OCI-LY7 (cell line): Measurements from ENCODE around the gene CDK12. TPM values are rescaled to one million over a fixed set of nuclear protein-coding genes. Genes with fewer than 3 reads are reported as not detected.
"Not testable (repeated sequence)": the region's sequence is repeated elsewhere in the genome, so short reads cannot be mapped to it uniquely, and the experiment has no call there.

Experiments used
- BruUV-seq: library from RNA; stranded (reverse); fragments of 400-500 nt; replicated peaks from 2 replicates; lab custom pipeline; 2021; lab: Mats Ljungman, UMichigan
- CTCF ChIA-PET: fragments of 300-600 bp; sonication (Branson Sonifier 250); formaldehyde crosslinking; loops from one replicate; lab custom pipeline; 2022; ENCODE audit warnings: antibody characterized with exemption; ENCODE audit not compliant: unreplicated experiment; lab: Charles Lee
- POLR2A ChIA-PET: fragments of 300-600 bp; sonication (Branson Sonifier 250); formaldehyde crosslinking; loops from one replicate; lab custom pipeline; 2022; ENCODE audit warnings: antibody characterized with exemption; lab: Charles Lee
- DNase-seq: peaks from one replicate; pipeline ENCODE4 v3.0.0-alpha.2; 2015; ENCODE audit warnings: low spot score
- H2AFZ ChIP-seq: fragments of 200-600 bp; sonication (generic), shearing (Covaris generic); 2 replicates; pipeline ENCODE4 v1.6.1; 2014; ENCODE audit warnings: mild to moderate bottlenecking, antibody characterized with exemption, low read length, moderate library complexity
- H3K27ac ChIP-seq: fragments of 200-600 bp; sonication (generic); 2 replicates; pipeline ENCODE4 v1.5.1; 2014; ENCODE audit warnings: mixed run types, low read depth, mild to moderate bottlenecking, moderate library complexity, low read length, inconsistent platforms; ENCODE audit not compliant: poor library complexity, severe bottlenecking
- H3K36me3 ChIP-seq: fragments of 200-600 bp; sonication (generic); 2 replicates; pipeline ENCODE4 v1.6.1; 2014; ENCODE audit warnings: mild to moderate bottlenecking, antibody characterized with exemption, low read length, moderate library complexity, mixed read lengths; ENCODE audit not compliant: insufficient read depth
- H3K4me1 ChIP-seq: fragments of 200-600 bp; sonication (generic); 2 replicates; pipeline ENCODE4 v1.5.1; 2014; ENCODE audit warnings: mild to moderate bottlenecking, low read length; ENCODE audit not compliant: insufficient read depth, poor library complexity, severe bottlenecking
- H3K4me2 ChIP-seq: fragments of 200-600 bp; sonication (generic); 2 replicates; pipeline ENCODE4 v1.6.1; 2014; ENCODE audit warnings: mild to moderate bottlenecking, low read length
- H3K4me3 ChIP-seq: fragments of 200-600 bp; sonication (generic); 2 replicates; pipeline ENCODE4 v1.5.1; 2014; ENCODE audit warnings: mild to moderate bottlenecking, low read depth, low read length; ENCODE audit not compliant: poor library complexity, severe bottlenecking
- H3K79me2 ChIP-seq: fragments of 200-600 bp; sonication (generic); 2 replicates; pipeline ENCODE4 v1.6.1; 2016; ENCODE audit warnings: low read depth, mild to moderate bottlenecking, low read length, moderate library complexity, mixed read lengths; ENCODE audit not compliant: insufficient read depth
- H3K9me2 ChIP-seq: fragments of 200-600 bp; sonication (generic); 2 replicates; pipeline ENCODE4 v1.6.1; 2016; ENCODE audit warnings: mild to moderate bottlenecking, low read length, mixed read lengths; ENCODE audit not compliant: insufficient read depth
- H3K9me3 ChIP-seq: fragments of 200-600 bp; sonication (generic); 2 replicates; pipeline ENCODE4 v1.6.1; 2014; ENCODE audit warnings: mild to moderate bottlenecking, mixed run types, low read length, mixed read lengths
- H4K20me1 ChIP-seq: fragments of 200-600 bp; sonication (generic); 2 replicates; pipeline ENCODE4 v1.6.1; 2014; ENCODE audit warnings: mild to moderate bottlenecking, antibody characterized with exemption, low read length, moderate library complexity, mixed read lengths; ENCODE audit not compliant: insufficient read depth
- CTCF ChIP-seq: fragments of 200-600 bp; sonication (generic); conservative IDR thresholded peaks from 2 replicates; pipeline ENCODE4 v1.5.1; 2014; ENCODE audit warnings: mild to moderate bottlenecking, antibody characterized with exemption, low read length, moderate library complexity, mixed read lengths
- EZH2phosphoT487 ChIP-seq: fragments of 200-600 bp; sonication (generic); IDR thresholded peaks from 2 replicates; pipeline ENCODE4 v1.6.1; 2018; ENCODE audit warnings: low read depth, borderline replicate concordance, mild to moderate bottlenecking, mixed run types, antibody characterized with exemption, low read length, moderate library complexity, mixed read lengths
- intact Hi-C: fragments of 100-400 bp; cut with micrococcal nuclease; formaldehyde crosslinking; loops from one replicate; pipeline ENCODE4 v1.10.0; 2022; ENCODE audit not compliant: unreplicated experiment
- total RNA-seq, 2 experiments: library from RNA; depleted of rRNA in 1 of 2; stranded (reverse); fragments of >200 nt in 1 of 2; shearing (Covaris generic) in 1 of 2; gene quantifications; 2 replicates each; pipeline ENCODE4 v1.2.3, GENCODE V29; 2014 to 2022

The CDK12 gene
- total RNA-seq, 2 experiments from 2014 or later, result 72.0 to 89.5 TPM

GRCh38 chr17:39533891-39534290 lies 72.6 kb downstream of the CDK12 start:
- Histone ChIP-seq H3K36me3 (peaks cover 51% of the 10 kb centered on the region), H2AFZ (no peak overlapping the region), H4K20me1 (no peaks in the 10 kb centered on the region), H3K9me3 (no peaks in the 10 kb centered on the region), H3K9me2 (no peaks in the 10 kb centered on the region), H3K4me2 (no peak overlapping the region), H3K4me3 (no peak overlapping the region), H3K27ac (no peak overlapping the region), H3K4me1 (peaks cover 9% of the 10 kb centered on the region), H3K79me2 (no peaks in the 10 kb centered on the region)
- TF ChIP-seq CTCF (no peak), EZH2phosphoT487 (no peak)
- DNase-seq, result no peak
- no TSS peak for BruUV-seq
- intact Hi-C loops, result no loop called here
- ChIA-PET CTCF (no interaction called here), POLR2A (no interaction called here)

DNA sequence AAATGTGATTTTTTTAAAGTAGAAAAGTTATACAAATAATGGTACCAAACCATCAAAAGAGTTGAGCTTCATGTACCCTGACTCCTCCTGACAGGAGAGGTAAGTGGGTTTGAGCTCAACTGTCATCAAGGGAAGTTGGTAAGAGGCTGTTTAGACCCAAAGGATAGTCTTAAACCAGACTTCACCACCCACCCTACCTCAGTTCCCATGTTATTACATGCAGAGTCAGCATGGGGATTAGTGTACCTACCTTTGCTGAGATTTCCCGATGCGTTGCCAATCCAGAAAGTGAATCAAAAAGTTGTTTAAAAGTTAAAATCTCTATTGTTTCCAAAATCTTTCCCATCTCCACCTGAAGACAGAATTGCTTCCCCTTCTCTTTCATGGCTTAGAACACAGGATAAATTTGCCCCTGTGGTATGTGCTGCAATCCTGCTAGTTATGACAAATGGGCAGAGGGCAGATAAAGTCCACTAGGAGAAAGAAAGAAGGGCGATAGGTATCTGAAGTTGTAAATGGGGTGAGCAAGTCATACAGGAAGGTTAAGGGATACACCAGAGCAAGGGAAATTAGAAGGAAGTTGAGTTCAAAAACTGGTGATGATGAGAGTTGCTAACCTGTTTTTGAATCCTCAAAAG lies 73.6 kb downstream of the CDK12 start:
- H3K4me2 ChIP-seq, result no peak overlapping the region
- CTCF ChIA-PET, result no interaction called here
- no peak overlapping the region for H2AFZ ChIP-seq
- H3K4me1 ChIP-seq, result peaks cover 9% of the 10 kb centered on the region
- H3K4me3 ChIP-seq, result no peak overlapping the region
- H3K36me3 ChIP-seq, result peaks cover 41% of the 10 kb centered on the region
- H3K9me2 ChIP-seq, result no peaks in the 10 kb centered on the region
- no peaks in the 10 kb centered on the region for H3K79me2 ChIP-seq
- POLR2A ChIA-PET, result no interaction called here
- no peak for DNase-seq
- H4K20me1 ChIP-seq, result no peaks in the 10 kb centered on the region
- BruUV-seq, result no TSS peak
- intact Hi-C loops, result no loop called here
- H3K9me3 ChIP-seq, result no peaks in the 10 kb centered on the region
- no peak for TF ChIP-seq CTCF
- no peak for TF ChIP-seq EZH2phosphoT487
- H3K27ac ChIP-seq, result no peak overlapping the region

DNA sequence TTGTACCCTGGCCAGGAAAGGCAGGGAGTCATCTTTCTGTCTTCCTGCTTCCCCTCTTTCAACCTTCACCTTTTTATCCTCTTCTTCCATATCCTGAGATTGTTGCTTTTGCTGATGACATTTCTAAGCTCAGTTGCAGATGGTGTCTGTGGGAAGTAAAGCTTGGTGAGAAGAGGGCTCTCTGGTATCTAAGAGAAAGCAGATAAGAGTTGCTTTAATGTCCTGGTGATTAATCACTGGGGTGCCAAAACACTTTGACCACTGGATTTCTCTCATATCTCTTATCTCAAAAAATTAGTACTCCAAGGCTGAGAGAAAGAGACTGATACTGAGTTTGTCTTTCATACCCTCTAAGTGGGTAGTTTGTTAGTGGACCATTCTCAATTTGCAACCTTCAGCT lies 75.2 kb downstream of the CDK12 start:
- H4K20me1 ChIP-seq, result no peaks in the 10 kb centered on the region
- H3K36me3 ChIP-seq, result peaks cover 26% of the 10 kb centered on the region
- TF ChIP-seq CTCF (no peak), EZH2phosphoT487 (no peak)
- DNase-seq, result no peak
- no peak overlapping the region for H2AFZ ChIP-seq
- peaks cover 9% of the 10 kb centered on the region for H3K4me1 ChIP-seq
- no TSS peak for BruUV-seq
- no peaks in the 10 kb centered on the region for H3K79me2 ChIP-seq
- CTCF ChIA-PET, result no interaction called here
- no peaks in the 10 kb centered on the region for H3K9me2 ChIP-seq
- no peaks in the 10 kb centered on the region for H3K9me3 ChIP-seq
- H3K4me2 ChIP-seq, result no peak overlapping the region
- POLR2A ChIA-PET, result interaction anchor here (0.7 kb wide), 1 partner anchor 77 kb away, joined by 3 read pairs; no protein-coding TSS in a partner anchor
- intact Hi-C loops, result no loop called here
- H3K27ac ChIP-seq, result no peak overlapping the region
- H3K4me3 ChIP-seq, result no peak overlapping the region

- H4K20me1 ChIP-seq, H3K4me2 ChIP-seq, H3K9me2 ChIP-seq, BruUV-seq, H3K4me3 ChIP-seq, DNase-seq, intact Hi-C loops, H3K27ac ChIP-seq, H3K79me2 ChIP-seq, H3K9me3 ChIP-seq, H3K4me1 ChIP-seq, H2AFZ ChIP-seq: not testable (repeated sequence)
- ChIA-PET POLR2A (interaction anchor here (0.6 kb wide), 1 partner anchor 57 kb away, joined by 3 read pairs; no protein-coding TSS in a partner anchor), CTCF (interaction anchor here (0.8 kb wide), 1 partner anchor 10 kb away, joined by 5 read pairs; no protein-coding TSS in a partner anchor)
- peaks cover 17% of the 10 kb centered on the region for H3K36me3 ChIP-seq
Observed at GRCh38 chr17:39537364-39537763, 76.1 kb downstream of the CDK12 start.
